ENCODE results near the gene ADARB2. TPM values are rescaled to one million over a fixed set of nuclear protein-coding genes. Genes with fewer than 3 reads are reported as not detected.
A peak's percentile ranks its signal among the peaks of the same experiment; 100 is the strongest.

ADARB2 gene
- total RNA-seq, 1 donor from 2014 or later: 1.8 TPM

DNA sequence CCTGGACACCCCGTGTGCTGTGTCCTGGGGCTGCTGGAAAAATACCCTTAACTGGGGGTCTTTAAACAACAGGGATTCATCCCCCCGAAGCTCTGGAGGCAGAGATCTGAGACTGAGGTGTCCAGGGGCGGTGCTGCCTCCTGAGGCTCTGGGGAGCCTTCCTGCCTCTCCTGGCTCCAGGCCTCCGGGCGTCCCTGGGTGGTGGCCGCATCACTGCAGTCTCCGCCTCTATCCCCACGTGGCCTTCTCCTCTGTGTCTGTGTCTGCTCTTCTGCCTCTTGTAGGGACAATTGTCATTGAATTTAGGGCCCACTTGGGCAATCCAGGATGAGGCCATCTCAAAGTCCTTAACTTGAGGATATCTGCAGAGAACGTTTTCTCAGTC is 464.6 kb downstream of the ADARB2 start:
- peaks cover under 1% of the 10 kb centered on the region for H3K27me3 Mint-ChIP-seq (ENCODE audit: low read depth)
- H3K4me3 Mint-ChIP-seq: no peak overlapping the region
- no peaks in the 10 kb centered on the region for H3K9me3 Mint-ChIP-seq
- H3K36me3 Mint-ChIP-seq (ENCODE audit: low read depth): no peaks in the 10 kb centered on the region
- no peak for DNase-seq (ENCODE audit: low read depth, low spot score)
- peak overlapping the region; percentile 8 for H3K27ac Mint-ChIP-seq (ENCODE audit: unreplicated experiment)
- peaks cover 4% of the 10 kb centered on the region for H3K4me1 Mint-ChIP-seq
- TF ChIP-seq, protein P1, sequence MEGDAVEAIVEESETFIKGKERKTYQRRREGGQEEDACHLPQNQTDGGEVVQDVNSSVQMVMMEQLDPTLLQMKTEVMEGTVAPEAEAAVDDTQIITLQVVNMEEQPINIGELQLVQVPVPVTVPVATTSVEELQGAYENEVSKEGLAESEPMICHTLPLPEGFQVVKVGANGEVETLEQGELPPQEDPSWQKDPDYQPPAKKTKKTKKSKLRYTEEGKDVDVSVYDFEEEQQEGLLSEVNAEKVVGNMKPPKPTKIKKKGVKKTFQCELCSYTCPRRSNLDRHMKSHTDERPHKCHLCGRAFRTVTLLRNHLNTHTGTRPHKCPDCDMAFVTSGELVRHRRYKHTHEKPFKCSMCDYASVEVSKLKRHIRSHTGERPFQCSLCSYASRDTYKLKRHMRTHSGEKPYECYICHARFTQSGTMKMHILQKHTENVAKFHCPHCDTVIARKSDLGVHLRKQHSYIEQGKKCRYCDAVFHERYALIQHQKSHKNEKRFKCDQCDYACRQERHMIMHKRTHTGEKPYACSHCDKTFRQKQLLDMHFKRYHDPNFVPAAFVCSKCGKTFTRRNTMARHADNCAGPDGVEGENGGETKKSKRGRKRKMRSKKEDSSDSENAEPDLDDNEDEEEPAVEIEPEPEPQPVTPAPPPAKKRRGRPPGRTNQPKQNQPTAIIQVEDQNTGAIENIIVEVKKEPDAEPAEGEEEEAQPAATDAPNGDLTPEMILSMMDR (conservative IDR thresholded peaks at IDR 0.05): no peak

GRCh38 chr10:1272079-1272776 is 465.1 kb downstream of the ADARB2 start:
- H3K4me3 Mint-ChIP-seq: no peak overlapping the region
- H3K27ac Mint-ChIP-seq (ENCODE audit: unreplicated experiment): no peak overlapping the region
- peaks cover 4% of the 10 kb centered on the region for H3K4me1 Mint-ChIP-seq
- TF ChIP-seq, protein P1 (conservative IDR thresholded peaks at IDR 0.05): no peak
- no peaks in the 10 kb centered on the region for H3K27me3 Mint-ChIP-seq (ENCODE audit: low read depth)
- no peak for DNase-seq (ENCODE audit: low read depth, low spot score)
- H3K36me3 Mint-ChIP-seq (ENCODE audit: low read depth): no peaks in the 10 kb centered on the region
- H3K9me3 Mint-ChIP-seq: no peaks in the 10 kb centered on the region

- no peaks in the 10 kb centered on the region for H3K27me3 Mint-ChIP-seq (ENCODE audit: low read depth)
- TF ChIP-seq, protein P1 (conservative IDR thresholded peaks at IDR 0.05): no peak
- H3K4me1 Mint-ChIP-seq: peaks cover 4% of the 10 kb centered on the region
- peak overlapping the region; percentile 35 for H3K27ac Mint-ChIP-seq (ENCODE audit: unreplicated experiment)
- H3K36me3 Mint-ChIP-seq (ENCODE audit: low read depth): no peaks in the 10 kb centered on the region
- H3K4me3 Mint-ChIP-seq: no peak overlapping the region
- H3K9me3 Mint-ChIP-seq: no peaks in the 10 kb centered on the region
- no peak for DNase-seq (ENCODE audit: low read depth, low spot score)
Observed at GRCh38 chr10:1270906-1271305, 466.4 kb downstream of the ADARB2 start.

GRCh38 chr10:1270490-1270889 is 466.8 kb downstream of the ADARB2 start:
- H3K27me3 Mint-ChIP-seq (ENCODE audit: low read depth): no peaks in the 10 kb centered on the region
- DNase-seq (ENCODE audit: low read depth, low spot score): no peak
- peaks cover 4% of the 10 kb centered on the region for H3K4me1 Mint-ChIP-seq
- no peaks in the 10 kb centered on the region for H3K9me3 Mint-ChIP-seq
- H3K4me3 Mint-ChIP-seq: no peak overlapping the region
- TF ChIP-seq, protein P1 (conservative IDR thresholded peaks at IDR 0.05): no peak
- no peak overlapping the region for H3K27ac Mint-ChIP-seq (ENCODE audit: unreplicated experiment)
- no peaks in the 10 kb centered on the region for H3K36me3 Mint-ChIP-seq (ENCODE audit: low read depth)

GRCh38 chr10:1268831-1269230 is 468.5 kb downstream of the ADARB2 start:
- Mint-ChIP-seq H3K4me1 (peaks cover 13% of the 10 kb centered on the region), H3K4me3 (no peak overlapping the region), H3K27ac (ENCODE audit: unreplicated experiment) (no peak overlapping the region), H3K36me3 (ENCODE audit: low read depth) (no peaks in the 10 kb centered on the region), H3K9me3 (no peaks in the 10 kb centered on the region), H3K27me3 (ENCODE audit: low read depth) (no peaks in the 10 kb centered on the region)
- TF ChIP-seq, protein P1 (conservative IDR thresholded peaks at IDR 0.05): no peak
- no peak for DNase-seq (ENCODE audit: low read depth, low spot score)
